ENCODE data around the gene WIF1.

WIF1 gene

DNA sequence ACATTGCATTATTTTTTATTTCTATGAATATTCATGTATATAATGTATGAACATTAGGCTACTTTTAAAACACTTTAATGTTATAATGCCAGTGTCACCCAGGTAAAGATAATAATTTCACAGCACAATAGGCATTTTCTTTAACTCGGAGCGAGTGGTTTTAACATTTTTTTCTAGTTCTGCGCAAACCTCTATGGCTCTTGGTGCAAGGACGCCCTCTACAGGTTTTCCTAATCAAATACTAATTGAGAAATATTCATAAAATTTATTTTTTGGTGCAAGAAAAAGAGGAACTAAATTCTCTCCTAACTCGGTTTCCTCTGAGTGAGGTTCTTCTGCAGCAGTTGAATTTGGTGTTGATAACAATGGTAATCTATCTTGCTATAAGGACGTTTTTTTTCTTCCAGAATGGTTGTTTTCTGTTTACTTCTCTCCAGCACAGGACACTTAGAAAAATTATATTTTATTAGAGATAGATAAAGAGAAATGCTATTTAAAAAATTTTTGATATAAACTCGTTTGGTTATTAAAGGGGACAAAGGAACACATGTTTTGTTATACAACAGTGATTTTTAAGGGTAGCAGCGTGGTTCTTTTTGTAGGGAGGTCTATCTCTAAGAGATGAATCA is 2.4 kb upstream of the WIF1 start:
- TF ChIP-seq CTCF (IDR thresholded peaks at IDR 0.05; ENCODE audit: low read depth, low read length) = peak; percentile 72
- in situ Hi-C loops (cut with HindIII; ENCODE audit: low sequenced_read_pairs) = no loop called here
- DNase-seq (ENCODE audit: low read depth, low spot score) = peak; percentile 37
- no peak overlapping the region for H3K4me3 ChIP-seq (ENCODE audit: low read depth, low read length)

- H3K4me3 ChIP-seq (ENCODE audit: low read depth, low read length) = no peak overlapping the region
- in situ Hi-C loops (cut with HindIII; ENCODE audit: low sequenced_read_pairs) = no loop called here
- DNase-seq (ENCODE audit: low read depth, low spot score) = no peak
- no peak for TF ChIP-seq CTCF (IDR thresholded peaks at IDR 0.05; ENCODE audit: low read depth, low read length)
These were observed 1.6 kb upstream of the WIF1 start for GRCh38 chr12:65122703-65123102.

- DNase-seq (ENCODE audit: low read depth, low spot score) = no peak
- H3K4me3 ChIP-seq (ENCODE audit: low read depth, low read length) = no peak overlapping the region
- no peak for TF ChIP-seq CTCF (IDR thresholded peaks at IDR 0.05; ENCODE audit: low read depth, low read length)
- in situ Hi-C loops (cut with HindIII; ENCODE audit: low sequenced_read_pairs) = no loop called here
These were observed 908 bp upstream of the WIF1 start for GRCh38 chr12:65121956-65122469.

GRCh38 chr12:65119063-65119462 is 2.0 kb downstream of the WIF1 start:
- in situ Hi-C loops (cut with HindIII; ENCODE audit: low sequenced_read_pairs) = no loop called here
- no peak for TF ChIP-seq CTCF (IDR thresholded peaks at IDR 0.05; ENCODE audit: low read depth, low read length)
- H3K4me3 ChIP-seq (ENCODE audit: low read depth, low read length) = no peak overlapping the region
- DNase-seq (ENCODE audit: low read depth, low spot score) = no peak

DNA sequence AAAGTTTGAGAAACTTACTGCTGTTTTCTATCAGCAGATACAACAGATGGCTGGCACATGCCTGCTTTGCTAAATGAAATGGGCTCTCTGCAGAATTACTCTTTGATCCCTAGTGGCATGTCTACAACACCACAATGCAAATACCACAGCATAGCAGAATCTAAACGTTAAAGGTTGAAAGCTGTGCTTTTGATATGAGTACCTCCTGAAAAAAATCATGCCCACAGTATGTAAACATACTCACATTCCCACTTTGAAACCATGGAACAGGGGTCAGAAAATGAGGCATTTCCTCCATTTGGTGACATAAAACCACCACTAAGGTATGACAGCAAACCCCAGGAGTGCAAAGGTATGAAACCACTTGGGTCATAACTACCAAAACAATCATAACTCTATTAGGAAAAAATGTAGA is 7.5 kb downstream of the WIF1 start:
- H3K4me3 ChIP-seq (ENCODE audit: low read depth, low read length) = no peak overlapping the region
- peak; percentile 5 for DNase-seq (ENCODE audit: low read depth, low spot score)
- in situ Hi-C loops (cut with HindIII; ENCODE audit: low sequenced_read_pairs) = no loop called here
- no peak for TF ChIP-seq CTCF (IDR thresholded peaks at IDR 0.05; ENCODE audit: low read depth, low read length)

DNA sequence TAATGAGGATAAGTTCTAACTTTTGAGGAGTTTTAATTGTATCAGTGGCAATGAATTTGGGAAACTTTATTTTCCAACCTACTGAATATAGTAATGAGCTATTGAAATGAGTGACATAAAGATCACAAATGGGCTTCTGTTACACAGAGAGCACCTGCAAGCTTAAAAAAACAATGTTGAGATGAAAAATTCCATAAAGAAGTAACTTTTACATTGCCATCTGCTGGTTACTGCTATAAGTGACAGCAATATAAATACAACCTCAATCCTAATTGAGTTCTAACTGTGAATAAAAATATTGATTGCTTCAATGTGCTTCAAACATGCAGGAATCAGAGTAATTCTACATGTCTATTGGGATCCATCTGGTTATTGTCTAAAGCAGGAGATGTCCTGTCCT is 14.2 kb downstream of the WIF1 start:
- DNase-seq (ENCODE audit: low read depth, low spot score) = peak; percentile 9
- no peak overlapping the region for H3K4me3 ChIP-seq (ENCODE audit: low read depth, low read length)
- in situ Hi-C loops (cut with HindIII; ENCODE audit: low sequenced_read_pairs) = no loop called here
- TF ChIP-seq CTCF (IDR thresholded peaks at IDR 0.05; ENCODE audit: low read depth, low read length) = peak; percentile 38

All from astrocyte of the spinal cord (primary cell).